DOHH2 (cell line): Measurements from ENCODE around the gene SPINDOC.

Source experiments
- CTCF ChIP-seq: fragments of 200-600 bp; sonication (generic); IDR thresholded peaks from one replicate; pipeline ENCODE4 v1.5.1; 2014; ENCODE audit warnings: antibody characterized with exemption, mild to moderate bottlenecking, low read depth, low read length; ENCODE audit not compliant: poor library complexity, severe bottlenecking
- EZH2phosphoT487 ChIP-seq: fragments of 200-600 bp; sonication (generic); IDR thresholded peaks from 2 replicates; pipeline ENCODE4 v1.6.1; 2017; ENCODE audit warnings: borderline replicate concordance, mild to moderate bottlenecking, antibody characterized with exemption, low read length, moderate library complexity, mixed read lengths

- no peak for TF ChIP-seq CTCF
- TF ChIP-seq EZH2phosphoT487: no peak
These were observed 1.7 kb upstream of the SPINDOC start for GRCh38 chr11:63811522-63811921.
